Right ventricle myocardium inferior (tissue), 1 donor: ENCODE results near the gene RRAD. TPM values are rescaled to one million over a fixed set of nuclear protein-coding genes. Genes with fewer than 3 reads are reported as not detected.
A peak's percentile ranks its signal among the peaks of the same experiment; 100 is the strongest.
"Not testable (repeated sequence)": the region's sequence is repeated elsewhere in the genome, so short reads cannot be mapped to it uniquely, and the experiment has no call there.

Experiments
- ATAC-seq: fragments of 200-7000 bp; cut with Tn5 transposase; one replicate; pipeline ENCODE4 v1.9.1; 2020; ENCODE audit warnings: mild to moderate bottlenecking, moderate library complexity
- DNase-seq: peaks from one replicate; pipeline ENCODE4 v3.0.0; 2021; ENCODE audit errors: missing footprints
- intact Hi-C: fragments of 100-400 bp; cut with DNase I; formaldehyde crosslinking; loops from one replicate; pipeline ENCODE4 v1.11.0; 2022
- total RNA-seq: library from RNA; stranded (reverse); fragmentation: NEBNext Ultra II Directional; extraction: Animal tissue kit (Norgen Biotek cat#: 25700); gene quantifications from one replicate; pipeline ENCODE4 v1.2.1, GENCODE V29; 2021
- donor health status: DM: no; HTN: yes; CAD: no; lungs with severe emphysema.

RRAD gene
- total RNA-seq, 1 donor from 2014 or later, result 84.3 TPM

- DNase-seq, result no peak
- intact Hi-C loops, result no loop called here
Measured at GRCh38 chr16:66953462-66954096, 28.2 kb upstream of the RRAD start.

DNA sequence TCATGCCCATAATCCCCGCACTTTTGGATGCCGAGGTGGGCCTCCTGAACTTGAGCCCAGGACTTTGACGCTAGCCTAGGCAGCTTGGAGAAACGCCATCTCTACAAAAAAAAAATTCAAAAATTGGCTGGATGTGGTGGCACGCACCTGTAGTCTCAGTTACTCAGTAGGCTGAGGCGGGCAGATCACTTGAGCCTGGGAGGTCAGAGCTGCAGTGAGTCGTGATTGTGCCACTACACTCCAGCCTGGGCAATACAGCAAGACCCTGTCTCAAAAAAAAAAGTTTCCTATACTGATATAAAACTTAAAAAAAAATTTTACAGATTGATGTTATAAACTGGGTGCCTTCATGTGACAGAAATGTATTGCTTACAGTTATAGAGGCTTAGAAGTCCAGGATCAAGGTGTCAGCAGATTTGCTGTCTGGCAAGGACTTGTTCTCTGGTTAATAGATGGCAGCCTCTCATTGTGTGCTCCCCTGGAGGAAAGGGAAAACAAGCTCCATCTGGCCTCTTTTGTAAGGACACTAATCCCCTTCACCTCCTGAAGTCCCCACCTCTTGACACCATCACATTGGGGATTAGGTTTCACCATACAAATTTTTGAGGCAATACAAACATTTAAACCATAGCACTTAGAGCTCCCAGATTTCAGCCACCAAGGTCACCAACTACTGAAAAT lies 27.2 kb upstream of the RRAD start:
- no peak for DNase-seq
- ATAC-seq, result no peak
- intact Hi-C loops, result no loop called here

More at GRCh38 chr16:66953462-66954096, 28.2 kb upstream of the RRAD start:
- ATAC-seq, result no peak

DNA sequence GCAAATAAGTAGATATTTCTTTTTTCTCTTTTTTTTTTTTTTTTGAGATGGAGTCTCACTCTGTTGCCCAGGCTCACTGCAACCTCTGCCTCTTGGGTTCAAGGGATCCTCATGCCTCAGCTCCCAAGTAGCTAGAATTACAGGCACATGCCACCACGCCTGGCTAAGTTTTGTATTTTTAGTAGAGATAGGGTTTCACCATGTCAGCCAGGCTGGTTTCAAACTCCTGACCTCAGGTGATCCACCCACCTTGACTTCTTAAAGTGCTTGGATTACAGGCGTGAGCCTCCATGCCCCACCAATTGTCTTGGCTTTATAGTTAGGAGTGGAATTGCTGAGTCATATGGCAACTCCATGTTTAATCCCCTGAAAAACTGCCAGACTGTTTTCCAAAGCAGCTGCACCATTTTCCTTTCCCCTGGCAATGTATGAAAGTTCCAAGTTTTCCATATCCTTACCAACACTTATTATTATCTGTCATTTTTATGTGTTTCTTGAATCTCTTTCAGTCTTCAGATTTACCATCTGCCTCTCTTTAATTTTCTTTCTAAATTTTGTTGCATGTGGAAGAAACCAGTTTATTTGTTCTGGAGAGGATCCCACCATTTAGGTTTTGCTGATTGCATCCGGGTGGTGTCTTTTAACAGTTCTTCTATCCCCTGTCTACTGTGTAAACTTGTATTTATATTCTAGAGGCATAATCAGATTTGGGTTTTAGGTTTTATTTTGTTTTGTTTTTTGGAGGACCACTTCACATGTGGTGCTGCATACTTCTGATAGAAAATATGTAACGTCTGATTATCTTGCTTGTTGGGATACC lies 25.8 kb upstream of the RRAD start:
- intact Hi-C loops, result no loop called here
- no peak for DNase-seq
- no peak for ATAC-seq

DNA sequence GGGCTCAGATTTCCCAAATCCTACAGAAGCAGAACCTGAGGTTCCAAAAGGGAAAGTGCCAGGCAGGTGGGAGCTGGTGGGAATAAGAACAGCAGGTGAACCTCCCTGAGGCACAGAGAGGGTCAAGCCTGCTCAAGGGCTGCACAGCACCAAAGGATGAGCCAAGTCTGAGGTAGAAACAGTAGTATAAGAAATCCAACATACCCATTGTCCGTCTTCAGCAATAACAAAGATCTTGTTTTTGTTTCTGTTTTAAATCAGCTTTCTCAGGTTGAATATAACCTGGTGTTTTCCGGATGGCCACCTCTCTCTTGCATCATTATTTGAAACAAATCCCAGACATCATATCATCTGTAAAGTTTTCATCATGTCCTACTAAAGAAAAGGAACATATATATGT lies 25.1 kb upstream of the RRAD start:
- intact Hi-C loops, result no loop called here
- ATAC-seq (no peak), DNase-seq (no peak)

GRCh38 chr16:66949472-66949871 lies 24.1 kb upstream of the RRAD start:
- intact Hi-C loops, result loop anchor here (10.0 kb wide), 1 partner anchor 445 kb away; the partner anchor contains the start of gene TPPP3
- ATAC-seq (no peak), DNase-seq (no peak)

DNA sequence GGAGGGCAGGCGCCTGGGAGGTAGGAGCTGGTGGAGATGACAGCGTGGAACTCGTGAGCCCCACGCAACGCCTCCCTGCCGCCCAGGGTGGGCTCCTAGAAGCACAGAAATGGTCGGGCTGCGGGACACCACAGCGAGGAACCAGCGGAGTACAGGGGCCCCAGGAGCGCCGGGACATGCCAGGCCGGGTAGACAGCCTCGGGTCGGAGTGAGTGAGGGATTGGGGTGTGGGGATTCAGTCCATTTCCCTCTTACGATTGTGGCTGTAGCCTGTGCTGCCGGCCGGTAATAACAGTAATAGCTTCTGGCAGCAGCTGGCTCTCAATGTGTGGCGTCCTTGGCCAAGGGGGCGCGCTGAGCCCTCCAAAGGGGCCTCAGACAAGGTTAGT lies 23.5 kb upstream of the RRAD start:
- intact Hi-C loops, result loop anchor here (10.0 kb wide), 1 partner anchor 446 kb away; the partner anchor contains the start of gene TPPP3
- ATAC-seq (peak; percentile 7), DNase-seq (no peak)

- no peak for DNase-seq
- intact Hi-C loops, result loop anchor here (10.0 kb wide), 1 partner anchor 447 kb away; the partner anchor contains the start of gene TPPP3
Measured at GRCh38 chr16:66948134-66948836, 22.9 kb upstream of the RRAD start.

GRCh38 chr16:66947302-66948065 lies 22.1 kb upstream of the RRAD start:
- DNase-seq, result peak; percentile 80
- ATAC-seq, result peak; percentile 74
- intact Hi-C loops, result loop anchor here (10.0 kb wide), 1 partner anchor 447 kb away; the partner anchor contains the start of gene TPPP3

More at GRCh38 chr16:66948134-66948836, 22.9 kb upstream of the RRAD start:
- ATAC-seq, result peak; percentile 27

DNA sequence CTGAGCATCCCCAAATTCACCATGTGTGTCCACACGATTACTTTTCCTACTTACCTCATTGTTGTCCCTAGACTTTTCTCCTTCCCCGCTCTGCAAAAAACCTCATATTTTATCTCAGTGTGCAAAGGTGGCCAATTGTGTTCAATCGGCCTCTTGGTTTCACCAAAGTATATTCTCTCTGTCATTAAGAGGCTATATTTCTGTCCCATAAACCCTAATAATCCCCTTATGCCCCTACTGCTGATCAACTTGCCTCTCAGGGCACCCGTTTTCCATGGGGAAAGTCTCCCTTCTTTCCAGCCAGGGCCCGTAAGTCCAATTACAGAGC lies 21.6 kb upstream of the RRAD start:
- ATAC-seq (no peak), DNase-seq (no peak)
- intact Hi-C loops, result loop anchor here (10.0 kb wide), 1 partner anchor 448 kb away; the partner anchor contains the start of gene TPPP3

GRCh38 chr16:66946541-66946940 lies 21.2 kb upstream of the RRAD start:
- intact Hi-C loops, result loop anchor here (10.0 kb wide), 1 partner anchor 448 kb away; the partner anchor contains the start of gene TPPP3
- DNase-seq, result no peak
- no peak for ATAC-seq

GRCh38 chr16:66945939-66946338 lies 20.6 kb upstream of the RRAD start:
- intact Hi-C loops, result loop anchor here (10.0 kb wide), 1 partner anchor 449 kb away; the partner anchor contains the start of gene TPPP3
- no peak for DNase-seq

DNA sequence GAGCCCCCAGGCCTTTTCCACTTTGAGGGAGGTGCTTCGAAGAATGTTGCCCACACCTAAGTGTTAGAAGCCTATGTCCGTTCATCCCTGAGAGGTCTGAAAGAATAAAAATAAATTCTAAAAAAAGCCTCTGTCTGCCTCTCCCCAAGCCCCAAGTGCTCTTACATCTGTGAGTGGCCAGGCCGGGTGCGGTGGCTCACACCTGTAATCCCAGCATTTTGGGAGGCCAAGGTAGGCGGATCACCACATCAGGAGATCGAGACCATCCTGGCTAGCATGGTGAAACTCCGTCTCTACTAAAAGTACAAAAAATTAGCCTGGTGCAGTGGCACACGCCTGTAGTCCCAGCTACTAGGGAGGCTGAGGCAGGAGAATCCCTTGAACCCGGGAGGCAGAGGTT lies 19.6 kb upstream of the RRAD start:
- intact Hi-C loops, result loop anchor here (10.0 kb wide), 1 partner anchor 450 kb away; the partner anchor contains the start of gene TPPP3

More at GRCh38 chr16:66945939-66946338, 20.6 kb upstream of the RRAD start:
- ATAC-seq, result no peak

DNA sequence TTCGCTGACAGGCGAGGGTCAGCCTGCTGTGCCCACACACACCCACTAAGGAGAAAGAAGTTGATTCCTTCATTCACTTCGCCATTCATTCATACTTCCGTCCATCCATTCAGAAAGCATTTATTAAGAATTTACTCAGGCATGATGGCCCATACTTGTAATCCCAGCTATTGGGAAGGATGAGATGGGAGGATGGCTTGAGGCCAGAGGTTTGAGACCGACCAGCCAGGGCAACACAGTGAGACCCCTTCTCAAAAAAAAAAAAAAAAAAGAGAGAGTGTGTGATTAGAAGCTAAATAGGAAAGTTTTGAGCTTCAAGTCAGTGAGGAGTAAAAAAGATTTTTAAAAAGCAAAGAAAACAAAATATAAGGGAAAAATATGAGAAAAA lies 18.7 kb upstream of the RRAD start:
- ATAC-seq, result no peak
- no peak for DNase-seq
- intact Hi-C loops, result loop anchor here (10.0 kb wide), 1 partner anchor 451 kb away; the partner anchor contains the start of gene TPPP3

More for the DNA sequence above, 19.6 kb upstream of the RRAD start:
- DNase-seq, ATAC-seq: not testable (repeated sequence)

- intact Hi-C loops, result loop anchor here (10.0 kb wide), 1 partner anchor 451 kb away; the partner anchor contains the start of gene TPPP3
- no peak for DNase-seq
- no peak for ATAC-seq
Measured at GRCh38 chr16:66943426-66944053, 18.2 kb upstream of the RRAD start.

DNA sequence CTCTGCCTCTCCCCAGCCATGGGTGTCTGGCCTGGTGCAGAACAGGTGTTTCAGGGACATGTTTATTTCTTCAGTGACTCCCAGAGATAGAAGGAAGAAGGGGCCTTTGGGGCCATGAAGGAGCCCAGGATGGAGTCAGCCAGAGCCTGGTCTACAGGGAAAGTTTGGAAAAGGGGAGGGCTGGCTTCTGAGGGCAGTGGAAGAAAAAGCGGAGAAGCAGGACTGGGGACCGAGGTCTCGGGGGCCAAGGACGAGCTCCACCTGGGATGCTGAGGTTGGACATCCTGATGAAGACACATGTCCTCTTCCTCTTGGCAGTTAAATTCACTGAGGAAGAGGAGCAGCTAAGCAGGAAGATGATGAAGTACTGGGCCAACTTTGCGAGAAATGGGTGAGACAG lies 17.6 kb upstream of the RRAD start:
- ATAC-seq (no peak), DNase-seq (no peak)
- intact Hi-C loops, result loop anchor here (10.0 kb wide), 1 partner anchor 452 kb away; the partner anchor contains the start of gene TPPP3

- ATAC-seq (no peak), DNase-seq (no peak)
- intact Hi-C loops, result loop anchor here (10.0 kb wide), 1 partner anchor 455 kb away; the partner anchor contains the start of gene TPPP3
Measured at GRCh38 chr16:66940236-66940635, 14.9 kb upstream of the RRAD start.

DNA sequence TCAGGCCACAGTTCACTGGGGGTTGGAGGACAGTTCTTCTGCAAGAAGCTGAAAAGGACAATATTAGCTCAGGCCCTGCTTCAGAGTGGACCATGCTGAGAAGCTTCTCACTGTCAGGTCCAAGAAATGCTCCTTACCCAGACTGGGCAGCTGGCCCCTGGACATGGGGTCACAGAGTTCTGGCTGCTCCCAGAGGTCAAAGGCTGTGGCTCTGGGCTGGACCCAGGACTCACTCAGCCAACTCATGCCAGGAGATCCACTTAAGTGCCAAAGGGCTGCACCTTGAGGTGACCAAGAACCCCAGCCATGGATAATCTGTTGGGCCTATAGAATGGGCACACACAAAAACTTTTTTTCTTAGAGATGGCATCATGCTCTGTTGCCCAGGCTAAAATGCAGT lies 14.0 kb upstream of the RRAD start:
- intact Hi-C loops, result loop anchor here (5.0 kb wide), 1 partner anchor 37 kb away; no protein-coding TSS in a partner anchor
- DNase-seq (no peak), ATAC-seq (no peak)
